ENCODE data around the gene DYSF.

GRCh38 chr2:71462056-71462605 lies 8.8 kb downstream of the DYSF start:
- TF ChIP-seq POLR2A (IDR thresholded peaks at IDR 0.05; ENCODE audit: borderline replicate concordance, extremely low read depth, insufficient read depth, insufficient read length) (no peak), POLR2AphosphoS5 (IDR thresholded peaks at IDR 0.05; ENCODE audit: low read depth, low read length) (no peak)
